GM21825 (cell line): Measurements from ENCODE around the gene SMG9.

ENCODE experiments used
- ATAC-seq: cut with Tn5 transposase; IDR thresholded peaks from one replicate; pipeline ENCODE4 v1.9.1; 2021; ENCODE audit warnings: mild to moderate bottlenecking, moderate library complexity; ENCODE audit not compliant: unreplicated experiment

Gene SMG9

DNA sequence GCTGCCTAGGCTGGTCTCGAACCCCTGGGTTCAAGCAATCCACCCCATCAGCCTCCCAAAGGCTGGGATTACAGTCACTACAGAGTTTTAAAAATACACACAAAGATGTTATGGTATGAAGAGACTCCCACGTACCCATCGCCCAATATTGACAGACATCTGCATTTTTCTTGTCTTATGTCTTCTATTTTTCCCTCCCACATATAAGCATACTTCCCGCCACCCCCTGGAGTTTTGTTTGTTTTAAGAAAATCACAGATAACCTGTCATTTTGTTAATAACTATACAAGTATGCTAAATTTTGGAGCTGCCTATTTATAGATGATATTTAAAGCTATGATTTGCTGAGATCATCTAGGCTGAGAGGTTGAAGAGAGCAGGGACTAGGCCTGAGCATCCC, 6.2 kb upstream of the SMG9 start:
- no peak for ATAC-seq

DNA sequence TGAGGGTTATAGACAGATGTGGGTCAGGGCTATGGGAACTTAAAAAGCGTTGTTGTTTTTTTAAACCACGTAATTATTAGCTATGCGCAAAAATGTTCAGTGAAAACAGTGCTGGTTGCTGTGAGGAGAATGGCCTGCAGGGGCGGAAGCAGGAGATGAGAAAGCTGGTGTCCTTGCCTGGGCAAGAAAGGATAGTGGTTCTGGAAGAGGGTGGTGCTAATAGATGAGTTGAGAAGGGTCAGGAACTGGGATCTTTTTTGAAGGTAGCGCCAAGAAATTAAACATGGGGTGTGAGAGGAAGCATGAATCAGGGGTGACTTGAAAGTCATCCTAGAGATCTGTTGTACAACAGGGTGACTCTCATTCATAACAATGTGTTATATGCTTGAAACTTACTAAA, 4.8 kb upstream of the SMG9 start:
- ATAC-seq: no peak

DNA sequence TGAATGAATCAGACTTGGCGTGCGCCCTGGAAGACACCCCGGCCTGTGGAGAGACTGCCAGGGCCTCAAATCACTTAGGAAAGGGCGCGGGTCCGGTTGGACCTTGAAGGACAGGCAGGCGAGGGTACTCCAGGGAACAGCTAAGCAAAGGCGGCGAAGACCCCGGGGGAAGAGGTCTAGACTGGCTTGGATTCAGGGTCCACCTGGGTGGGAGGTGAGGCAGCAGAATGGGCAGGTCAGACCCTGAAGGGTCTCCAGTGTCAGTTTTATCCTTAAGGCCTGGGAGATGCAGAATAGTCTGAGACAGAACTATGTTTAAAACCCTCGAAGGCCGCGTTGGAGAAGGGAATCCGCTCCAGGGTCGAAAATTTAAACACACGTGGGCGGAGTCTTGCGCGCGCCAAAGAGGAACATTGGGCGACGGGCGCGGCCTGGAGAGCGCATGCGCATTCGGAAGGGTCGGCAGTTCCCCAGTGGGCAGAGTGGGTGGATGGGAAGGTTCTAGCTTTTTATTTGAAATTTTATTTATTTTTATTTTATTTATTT, 567 bp upstream of the SMG9 start:
- no peak for ATAC-seq

DNA sequence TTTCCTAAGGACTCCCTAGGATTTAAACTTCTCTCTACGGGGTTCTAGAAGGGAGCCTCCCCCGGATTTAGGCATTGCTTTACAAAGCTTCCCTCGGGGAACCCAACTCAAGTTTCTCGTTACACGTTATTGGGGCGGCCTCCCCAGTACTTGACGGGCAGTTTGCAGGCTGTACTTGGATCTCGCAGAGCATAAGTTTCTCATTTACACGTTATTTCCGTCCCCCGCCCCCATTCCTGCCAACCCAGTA, 584 bp downstream of the SMG9 start:
- ATAC-seq: no peak

DNA sequence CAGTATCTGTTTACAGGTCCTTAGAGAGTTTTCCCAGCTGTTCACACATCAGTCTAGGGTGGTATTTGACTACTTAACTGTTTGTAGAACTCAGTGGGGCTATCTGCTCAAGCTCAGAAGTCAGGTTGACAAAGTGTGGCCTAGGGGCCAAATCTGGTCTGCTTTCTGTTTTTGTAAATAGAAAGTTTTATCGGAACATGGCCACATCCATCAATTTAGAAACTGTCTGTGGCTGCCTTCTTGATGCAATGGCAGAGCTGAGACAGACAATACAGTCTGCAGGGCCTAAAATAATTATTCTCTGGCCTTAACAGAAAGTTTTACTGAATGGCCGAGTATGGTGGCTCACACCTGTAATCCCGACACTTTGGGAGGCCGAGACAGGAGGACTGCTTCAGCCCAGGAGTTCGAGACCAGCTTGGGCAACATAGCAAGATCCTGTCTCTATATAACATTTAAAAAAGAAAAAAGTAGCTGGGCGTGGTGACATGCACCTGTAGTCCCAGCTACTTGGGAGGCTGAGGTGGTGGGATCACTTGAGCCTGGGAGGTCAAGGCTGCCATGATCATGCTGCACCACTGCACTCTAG, 2.4 kb downstream of the SMG9 start:
- no peak for ATAC-seq

DNA sequence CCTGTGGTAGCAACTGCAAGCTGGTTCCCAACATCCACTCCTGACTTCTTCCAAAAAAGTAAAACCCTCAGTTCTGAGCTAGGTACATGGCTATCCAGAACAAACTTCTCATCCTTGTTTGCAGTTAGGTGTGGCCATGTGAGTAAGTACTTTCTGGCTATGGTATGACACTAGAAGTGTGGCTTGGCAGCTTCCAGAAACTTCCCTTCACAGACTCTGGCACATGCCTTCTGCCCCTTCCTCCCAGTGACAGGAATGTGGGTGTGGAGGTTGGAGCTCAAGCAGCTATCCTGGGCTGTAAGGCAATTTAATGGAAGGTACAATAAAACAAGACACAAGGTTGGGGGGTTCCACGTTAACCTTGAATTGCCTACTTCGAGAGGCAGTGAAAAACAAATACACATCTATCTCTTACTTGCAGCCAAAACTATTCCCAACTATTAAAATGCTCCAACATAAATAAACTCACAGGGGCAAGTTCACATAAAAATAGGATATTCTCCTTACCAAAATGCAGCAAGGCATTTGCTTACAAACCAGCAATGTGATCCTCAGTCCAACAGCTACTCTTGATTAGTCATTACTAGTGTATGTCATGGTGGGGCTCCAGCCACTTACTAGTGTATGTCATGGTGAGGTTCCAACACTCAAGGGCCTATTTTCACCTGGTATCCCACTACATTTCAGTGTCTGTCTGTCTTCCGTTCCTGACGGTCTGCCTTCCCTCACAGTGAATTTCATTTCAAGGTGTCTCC, 3.1 kb downstream of the SMG9 start:
- no peak for ATAC-seq

DNA sequence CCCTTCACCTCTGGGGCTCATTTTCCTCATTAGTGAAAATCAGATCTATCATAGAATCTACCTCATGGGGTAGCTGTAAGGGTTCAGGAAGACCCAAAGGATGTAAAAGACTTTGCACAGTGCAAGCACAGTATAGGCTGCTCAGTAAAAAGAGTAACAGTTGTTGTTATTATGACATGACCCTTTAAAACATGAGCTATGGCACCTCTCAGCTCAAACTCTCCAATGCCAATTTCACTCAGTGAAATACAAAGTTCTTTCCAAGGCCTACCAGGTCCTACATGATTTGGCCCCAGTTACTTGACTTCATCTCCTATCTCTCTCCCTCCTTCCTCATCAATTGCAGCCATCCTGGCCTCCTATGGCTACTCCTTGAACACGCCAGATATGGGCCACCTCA, 4.9 kb downstream of the SMG9 start:
- no peak for ATAC-seq

DNA sequence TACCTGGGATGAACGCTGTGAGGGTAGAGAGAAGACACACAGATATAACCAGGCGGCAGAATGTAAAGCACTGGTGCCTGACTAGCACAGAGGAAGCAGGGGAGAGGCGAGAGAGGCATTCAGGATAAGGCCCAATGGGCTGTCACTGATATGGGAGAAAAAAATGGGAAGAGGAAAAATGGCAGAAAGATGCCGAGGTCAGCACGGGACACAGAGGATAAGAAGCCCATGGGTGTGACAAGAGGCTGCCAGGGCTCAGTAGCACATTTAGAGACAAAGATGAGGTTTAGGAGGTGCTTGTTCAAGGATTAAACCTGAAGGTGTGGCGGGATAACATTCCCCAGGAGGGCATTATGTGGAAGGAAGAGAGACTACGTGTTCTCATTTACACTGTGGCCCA, 5.6 kb downstream of the SMG9 start:
- no peak for ATAC-seq

DNA sequence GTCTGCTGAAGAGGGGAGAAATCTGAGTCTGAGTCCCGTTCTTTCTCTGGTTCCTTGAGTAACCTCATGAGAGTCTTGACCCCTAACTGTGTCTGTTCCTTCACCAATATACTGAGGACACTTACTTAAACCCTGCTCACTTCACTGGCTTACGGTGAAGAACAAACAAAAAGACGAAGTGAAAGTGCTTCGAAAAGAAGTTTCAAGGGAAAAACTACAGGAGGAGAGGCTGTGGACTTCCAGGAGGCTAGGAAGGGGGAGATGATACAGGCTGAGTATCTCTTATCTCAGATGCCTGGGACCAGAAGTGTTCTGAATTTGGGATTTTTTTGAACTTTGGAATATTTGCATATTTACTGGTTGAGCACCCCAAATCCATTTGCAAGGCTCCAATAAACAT, 6.1 kb downstream of the SMG9 start:
- ATAC-seq: no peak

DNA sequence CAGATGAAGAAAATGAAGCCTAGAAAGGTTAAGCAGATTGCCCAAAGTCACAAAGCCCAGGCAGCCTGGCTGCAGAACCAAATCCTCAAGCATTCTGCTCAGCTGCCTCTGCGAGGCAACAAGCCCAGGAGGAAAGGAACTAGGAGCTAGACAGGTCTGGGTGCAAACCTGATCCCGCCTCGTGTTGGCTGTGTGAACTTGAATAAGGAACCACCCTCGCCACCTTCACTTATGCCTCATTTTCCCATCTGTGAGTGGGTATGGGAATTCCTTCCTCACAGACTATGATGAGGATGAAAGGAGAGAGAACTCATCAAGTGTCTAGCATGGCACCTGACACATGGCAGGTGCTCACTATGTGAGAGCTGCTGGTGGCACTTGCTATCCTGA, 6.6 kb downstream of the SMG9 start:
- no peak for ATAC-seq

DNA sequence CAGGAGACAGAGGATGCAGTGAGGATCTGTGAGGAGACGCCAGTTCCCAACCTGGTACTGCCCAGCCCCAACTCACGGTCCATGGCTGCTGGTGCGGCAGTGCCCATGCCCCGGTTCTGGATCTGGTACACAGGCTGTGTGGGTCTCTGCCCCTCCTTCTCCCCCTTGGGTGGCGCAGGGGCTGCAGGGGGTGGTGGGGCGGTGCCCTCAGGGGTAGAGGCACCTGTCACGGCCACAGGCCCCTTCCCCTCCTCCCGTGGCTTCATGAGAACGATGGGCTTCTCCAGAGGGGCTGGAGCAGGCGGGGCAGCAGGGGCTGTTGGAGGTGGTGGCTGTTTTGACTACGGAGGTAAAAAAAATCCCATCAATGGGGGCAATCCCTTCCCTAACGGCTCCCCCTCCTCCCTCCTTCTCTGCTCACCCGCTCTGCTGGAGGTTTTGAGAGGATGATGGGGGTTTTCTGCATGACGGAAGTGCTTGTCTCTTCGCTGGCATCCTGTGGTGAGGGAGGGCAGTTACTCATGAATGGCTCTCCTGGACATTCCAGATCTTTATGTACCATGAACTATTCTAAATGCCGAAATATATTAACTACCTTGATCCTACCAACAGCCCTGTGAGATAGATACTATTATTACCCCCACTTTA, 7.1 kb downstream of the SMG9 start:
- no peak for ATAC-seq

DNA sequence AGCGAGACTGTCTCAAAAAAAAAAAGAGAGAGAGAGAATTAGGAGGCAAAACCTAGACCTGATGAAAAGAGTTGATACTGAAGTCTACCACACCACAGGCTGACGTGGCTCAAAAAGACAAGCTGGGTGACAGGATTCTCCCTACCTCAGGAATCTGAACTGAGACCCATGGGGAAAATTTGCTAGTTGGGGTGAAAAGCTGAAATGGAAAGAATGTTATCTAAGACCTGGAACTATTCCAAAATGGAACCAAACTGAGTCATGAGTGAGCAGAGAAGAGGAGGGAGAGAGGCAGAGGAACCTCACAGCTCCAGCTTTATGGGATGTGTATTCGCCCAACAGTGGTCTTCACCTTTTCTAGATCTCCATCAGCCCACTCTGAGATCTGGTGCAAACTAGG, 11.7 kb downstream of the SMG9 start:
- no peak for ATAC-seq

DNA sequence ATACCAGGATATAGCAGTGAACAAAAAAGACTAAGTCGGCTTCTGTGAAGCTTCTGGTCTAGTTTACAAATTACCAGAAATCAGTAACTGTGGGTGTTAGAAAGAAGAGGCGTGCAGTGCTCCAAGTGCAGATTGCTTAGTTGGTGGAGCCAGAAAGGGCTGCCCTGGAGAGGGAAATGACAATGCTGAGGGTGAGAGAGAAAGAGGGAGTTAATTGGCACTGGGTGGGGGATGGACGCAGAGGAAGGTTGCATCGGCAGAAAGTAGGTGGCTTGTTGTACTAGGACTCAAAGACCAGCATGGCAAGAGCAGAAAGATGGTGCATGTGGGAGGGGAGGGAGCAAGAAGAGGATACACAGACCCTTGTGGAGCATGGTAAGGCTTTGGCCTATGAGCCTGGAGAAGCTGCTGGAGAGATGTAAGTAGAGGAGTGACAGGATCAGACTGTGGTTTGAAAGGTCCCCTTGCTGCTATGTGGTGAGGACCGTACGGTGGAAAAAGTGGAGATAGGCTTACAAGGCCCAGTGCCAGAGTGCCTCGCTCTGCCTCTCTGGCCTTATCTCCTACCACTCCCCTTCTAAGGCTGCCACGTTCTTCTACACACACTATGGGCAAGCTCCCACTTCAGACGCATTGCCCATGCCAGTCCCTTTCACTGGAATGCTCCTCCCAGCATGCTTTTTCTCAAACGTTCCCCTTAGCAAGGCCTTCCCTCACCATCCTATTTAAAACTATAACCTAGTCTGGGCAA, 13.5 kb downstream of the SMG9 start:
- ATAC-seq: no peak

DNA sequence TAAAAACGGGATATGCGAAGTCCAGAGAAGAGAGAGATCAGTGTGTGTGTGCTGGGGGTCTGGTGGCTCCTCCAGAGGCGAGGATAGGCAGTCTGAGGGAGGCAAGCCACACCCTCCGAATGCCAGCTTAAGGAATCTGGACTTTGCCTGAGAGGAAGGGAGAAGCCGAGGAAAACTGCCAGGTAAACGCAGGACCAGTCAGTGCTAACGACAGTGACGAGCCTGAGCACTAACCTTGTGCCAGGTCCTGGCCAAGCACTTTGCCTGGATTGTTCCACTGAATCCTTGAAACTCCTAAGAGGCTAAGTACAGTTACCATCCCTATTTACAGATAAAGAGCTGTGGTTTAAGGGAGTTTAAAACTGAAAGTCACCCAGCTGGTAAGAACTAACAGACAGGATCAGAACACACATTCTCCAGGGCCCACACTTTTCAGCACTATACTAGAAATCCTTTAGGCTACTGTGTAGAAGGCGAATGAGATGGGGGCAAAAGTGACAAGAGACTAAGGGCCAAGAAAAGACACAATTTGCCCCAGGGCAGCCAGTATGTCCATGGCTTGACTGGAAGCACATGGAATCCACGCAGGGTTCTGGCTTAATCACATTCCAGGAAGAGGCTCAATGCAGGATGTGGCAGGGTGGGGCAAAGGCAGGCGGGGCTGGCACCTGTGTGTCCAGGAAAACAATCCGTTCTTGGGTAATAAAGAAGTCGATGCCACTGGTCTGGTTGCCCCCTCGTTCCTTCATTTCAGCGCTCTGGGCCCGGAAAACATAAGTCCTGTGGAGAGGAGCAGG, 15.1 kb downstream of the SMG9 start:
- no peak for ATAC-seq

DNA sequence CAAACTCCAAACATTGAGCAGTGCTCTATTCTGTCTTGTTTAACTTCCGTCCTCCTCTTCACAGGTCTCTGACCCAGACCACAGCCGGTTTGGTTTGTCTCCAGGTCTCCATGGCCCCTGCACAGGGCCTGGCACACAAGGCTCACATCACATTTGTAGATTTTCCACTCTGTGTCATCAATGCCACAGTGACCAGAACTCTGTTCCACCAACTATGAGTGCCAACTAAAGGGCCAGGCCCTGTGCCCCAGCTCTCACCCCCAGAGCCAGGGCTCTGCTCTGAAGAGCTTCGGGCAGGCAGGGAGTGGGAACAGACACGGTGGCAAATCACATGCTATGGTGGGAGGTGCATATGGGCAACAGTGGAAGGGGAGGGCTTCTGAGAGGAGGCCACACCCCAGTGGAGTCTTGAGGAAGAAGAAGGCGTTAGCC, 16.0 kb downstream of the SMG9 start:
- ATAC-seq: no peak

DNA sequence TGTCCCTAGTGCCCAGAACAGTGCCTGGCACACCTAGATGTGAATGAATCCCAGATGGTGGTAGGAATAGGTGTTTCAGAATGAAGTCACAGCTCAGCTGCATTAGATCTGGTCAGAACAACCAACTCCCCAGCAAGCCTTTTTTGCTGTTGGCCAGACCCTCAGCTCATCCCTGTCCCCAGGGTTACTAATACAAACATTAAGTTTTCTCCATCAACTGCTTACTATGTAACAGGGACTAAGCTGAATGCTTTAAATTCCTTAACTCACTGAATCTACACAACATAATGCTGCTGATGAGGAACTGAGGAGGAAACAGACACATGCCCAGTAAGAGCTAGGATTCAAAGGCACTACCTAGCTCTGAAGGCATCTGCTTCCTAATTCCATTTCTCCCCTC, 18.8 kb downstream of the SMG9 start:
- ATAC-seq: no peak

DNA sequence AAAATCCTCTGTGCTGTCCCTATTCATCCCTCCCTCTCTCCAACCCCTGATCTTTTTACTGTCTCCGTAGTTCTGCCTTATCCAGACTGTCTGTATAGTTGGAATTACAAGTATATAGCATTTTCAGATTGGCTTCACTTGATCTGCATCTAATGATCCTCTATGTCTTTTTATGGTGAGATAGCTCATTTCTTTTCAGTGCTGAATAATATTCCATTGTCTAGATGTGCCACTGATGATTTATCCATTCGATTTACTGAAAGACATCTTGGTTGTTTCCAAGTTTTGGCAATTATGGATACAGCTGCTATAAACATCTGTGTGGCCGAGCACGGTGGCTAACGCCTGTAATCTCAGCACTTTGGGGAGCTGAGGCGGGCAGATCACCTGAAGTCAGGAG, 19.7 kb downstream of the SMG9 start:
- ATAC-seq: no peak

DNA sequence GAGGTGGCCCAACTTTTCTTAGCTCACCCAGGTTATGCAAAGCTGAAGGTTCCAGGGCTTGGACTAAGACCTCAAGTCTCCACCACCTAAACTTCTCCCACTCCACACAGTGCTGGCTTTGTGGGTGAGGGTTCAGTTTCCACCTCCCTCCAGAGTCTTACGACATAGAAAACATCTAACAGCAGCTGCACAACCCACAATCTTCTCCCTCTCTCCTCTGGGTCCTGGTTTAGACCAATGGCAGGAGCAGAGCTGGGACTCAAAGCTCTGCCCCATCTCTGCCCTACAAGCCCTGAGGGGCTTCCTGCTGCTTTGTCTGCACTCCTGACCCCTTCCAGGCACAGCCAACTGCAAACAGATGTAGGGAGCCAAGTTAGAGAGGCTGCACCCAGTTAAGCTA, 22.9 kb downstream of the SMG9 start:
- ATAC-seq: no peak

DNA sequence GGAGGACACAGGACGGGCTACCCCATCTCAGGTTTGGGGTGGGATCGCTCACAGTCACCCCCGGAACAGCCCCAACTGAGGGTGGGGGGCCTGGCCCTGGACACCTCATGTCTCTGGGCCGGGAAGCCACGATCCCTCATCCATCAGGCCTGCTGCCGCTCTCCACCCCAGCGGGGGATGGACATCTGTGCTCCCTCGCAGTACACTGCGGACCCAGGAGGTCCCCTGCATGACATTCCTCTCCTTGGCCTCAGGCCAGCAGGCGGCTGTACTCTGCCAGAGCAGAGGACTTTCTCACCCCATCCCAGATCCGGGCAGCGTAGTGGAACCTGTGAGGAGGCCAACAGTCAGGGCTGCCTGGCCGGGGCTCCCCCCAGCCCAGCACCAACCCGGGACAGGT, 23.4 kb downstream of the SMG9 start:
- no peak for ATAC-seq

DNA sequence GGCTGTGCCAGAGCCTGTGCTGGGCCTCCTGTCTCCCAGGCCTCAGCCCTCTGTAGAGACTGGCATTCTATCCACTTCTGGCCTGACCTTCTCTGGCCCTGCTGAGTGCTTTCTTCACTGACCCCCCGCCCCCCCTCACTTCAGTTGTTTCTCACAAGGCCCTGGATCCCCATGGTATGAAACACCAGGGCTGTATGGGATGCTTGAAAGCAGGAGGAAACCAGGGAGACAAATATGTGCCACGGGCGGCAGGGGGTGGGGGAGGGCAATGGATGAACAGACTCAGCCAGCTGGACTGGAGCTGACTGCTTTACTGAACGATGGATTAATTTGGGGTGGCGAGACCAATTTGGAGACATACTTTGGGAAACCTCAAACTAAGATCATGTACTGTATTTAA, 24.8 kb downstream of the SMG9 start:
- ATAC-seq: no peak

DNA sequence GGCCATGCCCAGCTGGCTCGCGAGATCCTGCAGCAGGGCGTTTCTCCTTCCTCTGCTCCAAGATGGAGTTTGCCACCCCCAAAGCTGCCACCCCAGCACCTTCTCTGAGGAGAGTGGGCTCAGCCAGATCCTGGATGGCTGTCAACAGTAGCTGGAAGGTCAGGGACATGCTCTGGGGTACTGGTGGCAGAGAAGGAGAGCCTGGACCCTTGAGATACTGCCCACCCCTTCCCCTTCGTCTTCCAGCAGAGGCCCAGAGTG, 27.2 kb downstream of the SMG9 start:
- no peak for ATAC-seq
